Type B pancreatic cell (in vitro differentiated cells): Measurements from ENCODE around the gene DGLUCY. TPM values are rescaled to one million over a fixed set of nuclear protein-coding genes. Genes with fewer than 3 reads are reported as not detected.
"Not testable (repeated sequence)": the region's sequence is repeated elsewhere in the genome, so short reads cannot be mapped to it uniquely, and the experiment has no call there.

Experiments used
- DNase-seq: peaks from one replicate; pipeline ENCODE4 v3.0.0; 2021; ENCODE audit warnings: mixed read lengths; ENCODE audit not compliant: unreplicated experiment; ENCODE audit errors: extremely low spot score
- H3K27ac Mint-ChIP-seq: 2 replicates; pipeline ENCODE4 v1.8.0; 2021; ENCODE audit warnings: mild to moderate bottlenecking, mixed read lengths
- H3K27me3 Mint-ChIP-seq: 2 replicates; pipeline ENCODE4 v1.8.0; 2021; ENCODE audit warnings: mixed read lengths
- H3K36me3 Mint-ChIP-seq: 2 replicates; pipeline ENCODE4 v1.8.0; 2021; ENCODE audit warnings: mixed read lengths
- H3K4me1 Mint-ChIP-seq: one replicate; pipeline ENCODE4 v1.8.0; 2021; ENCODE audit warnings: mixed read lengths; ENCODE audit not compliant: unreplicated experiment
- H3K4me3 Mint-ChIP-seq: 2 replicates; pipeline ENCODE4 v1.8.0; 2021; ENCODE audit warnings: mild to moderate bottlenecking, mixed read lengths
- H3K9me3 Mint-ChIP-seq: 2 replicates; pipeline ENCODE4 v1.8.0; 2021; ENCODE audit warnings: mixed read lengths
- CTCF ChIP-seq: fragments of 200-600 bp; sonication (generic); conservative IDR thresholded peaks from 2 replicates; pipeline ENCODE4 v1.5.0; 2021; ENCODE audit warnings: antibody characterized with exemption, mild to moderate bottlenecking
- total RNA-seq: library from RNA; stranded (reverse); gene quantifications from 2 replicates; pipeline ENCODE4 v1.2.1, GENCODE V29; 2021; ENCODE audit warnings: low replicate concordance

The DGLUCY gene
- total RNA-seq, 1 donor from 2014 or later, result 37.5 TPM

- no peaks in the 10 kb centered on the region for H3K27me3 Mint-ChIP-seq
- TF ChIP-seq CTCF, result no peak
- peak overlapping the region; percentile 1 for H3K4me3 Mint-ChIP-seq
- H3K9me3 Mint-ChIP-seq, result peaks cover 13% of the 10 kb centered on the region
- peaks cover 27% of the 10 kb centered on the region for H3K36me3 Mint-ChIP-seq
- DNase-seq, result no peak
- no peak overlapping the region for H3K27ac Mint-ChIP-seq
- H3K4me1 Mint-ChIP-seq, result peaks cover 32% of the 10 kb centered on the region
These were observed 5.9 kb downstream of the DGLUCY start for GRCh38 chr14:91119556-91120311.

- TF ChIP-seq CTCF, result no peak
- Mint-ChIP-seq H3K4me3 (no peak overlapping the region), H3K4me1 (peaks cover 26% of the 10 kb centered on the region), H3K36me3 (peaks cover 32% of the 10 kb centered on the region), H3K27ac (no peak overlapping the region), H3K27me3 (no peaks in the 10 kb centered on the region), H3K9me3 (peaks cover 15% of the 10 kb centered on the region)
- DNase-seq, result no peak
These were observed 9.3 kb downstream of the DGLUCY start for GRCh38 chr14:91123201-91123600.

- Mint-ChIP-seq H3K4me1 (peaks cover 19% of the 10 kb centered on the region), H3K27ac (peak overlapping the region; percentile 54), H3K36me3 (peaks cover 22% of the 10 kb centered on the region)
- not testable (repeated sequence) for H3K4me3 Mint-ChIP-seq, H3K27me3 Mint-ChIP-seq, DNase-seq, H3K9me3 Mint-ChIP-seq
These were observed 10.8 kb downstream of the DGLUCY start for GRCh38 chr14:91124406-91125270.

- no peak overlapping the region for H3K4me3 Mint-ChIP-seq
- H3K9me3 Mint-ChIP-seq, result peaks cover 6% of the 10 kb centered on the region
- peaks cover 21% of the 10 kb centered on the region for H3K36me3 Mint-ChIP-seq
- H3K4me1 Mint-ChIP-seq, result peaks cover 19% of the 10 kb centered on the region
- peak overlapping the region; percentile 54 for H3K27ac Mint-ChIP-seq
- H3K27me3 Mint-ChIP-seq, result no peaks in the 10 kb centered on the region
- no peak for DNase-seq
- no peak for TF ChIP-seq CTCF
These were observed 11.4 kb downstream of the DGLUCY start for GRCh38 chr14:91125271-91125660.

- H3K4me3 Mint-ChIP-seq, result no peak overlapping the region
- no peaks in the 10 kb centered on the region for H3K27me3 Mint-ChIP-seq
- DNase-seq, result no peak
- TF ChIP-seq CTCF, result no peak
- H3K9me3 Mint-ChIP-seq, result peaks cover 6% of the 10 kb centered on the region
- H3K36me3 Mint-ChIP-seq, result peaks cover 19% of the 10 kb centered on the region
- H3K4me1 Mint-ChIP-seq, result peaks cover 16% of the 10 kb centered on the region
- peak overlapping the region; percentile 48 for H3K27ac Mint-ChIP-seq
These were observed 11.9 kb downstream of the DGLUCY start for GRCh38 chr14:91125801-91126200.

GRCh38 chr14:91126761-91127160 lies 12.9 kb downstream of the DGLUCY start:
- peaks cover 13% of the 10 kb centered on the region for H3K4me1 Mint-ChIP-seq
- peaks cover 6% of the 10 kb centered on the region for H3K9me3 Mint-ChIP-seq
- H3K27ac Mint-ChIP-seq, result no peak overlapping the region
- H3K36me3 Mint-ChIP-seq, result peaks cover 21% of the 10 kb centered on the region
- no peak overlapping the region for H3K4me3 Mint-ChIP-seq
- no peak for TF ChIP-seq CTCF
- DNase-seq, result no peak
- H3K27me3 Mint-ChIP-seq, result no peaks in the 10 kb centered on the region
